ENCODE data around the gene PLA2G4A.

Gene PLA2G4A

DNA sequence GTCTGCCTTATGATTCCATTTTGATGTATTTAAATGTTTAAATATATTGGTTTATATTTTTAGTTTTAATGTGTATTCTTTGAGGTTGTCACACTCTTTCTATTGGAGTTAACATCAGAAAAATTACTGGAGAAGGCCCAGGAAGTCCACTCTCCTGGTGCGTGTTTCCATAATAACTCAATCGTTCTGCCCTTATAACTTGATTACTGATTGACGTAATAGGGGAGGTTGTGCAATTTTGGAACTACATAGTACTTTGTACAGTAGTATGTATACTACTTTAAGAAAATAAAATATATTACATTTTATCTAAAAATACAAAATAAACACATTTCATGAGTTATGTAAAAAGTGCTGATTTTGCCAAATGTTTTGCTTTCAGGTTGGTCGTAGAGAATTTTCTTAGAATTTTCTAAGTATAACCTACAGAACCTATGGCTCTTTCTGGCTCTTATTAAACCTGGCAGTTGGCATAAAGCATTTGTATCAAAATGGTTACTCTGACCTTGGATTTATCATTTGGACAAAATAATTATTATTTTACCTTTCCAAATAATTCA is 5.7 kb downstream of the PLA2G4A start:
- no peak for DNase-seq

- no peak for DNase-seq
These were observed 6.7 kb downstream of the PLA2G4A start for GRCh38 chr1:186835448-186835847.

- DNase-seq: no peak
These were observed 9.1 kb downstream of the PLA2G4A start for GRCh38 chr1:186837806-186838205.

DNA sequence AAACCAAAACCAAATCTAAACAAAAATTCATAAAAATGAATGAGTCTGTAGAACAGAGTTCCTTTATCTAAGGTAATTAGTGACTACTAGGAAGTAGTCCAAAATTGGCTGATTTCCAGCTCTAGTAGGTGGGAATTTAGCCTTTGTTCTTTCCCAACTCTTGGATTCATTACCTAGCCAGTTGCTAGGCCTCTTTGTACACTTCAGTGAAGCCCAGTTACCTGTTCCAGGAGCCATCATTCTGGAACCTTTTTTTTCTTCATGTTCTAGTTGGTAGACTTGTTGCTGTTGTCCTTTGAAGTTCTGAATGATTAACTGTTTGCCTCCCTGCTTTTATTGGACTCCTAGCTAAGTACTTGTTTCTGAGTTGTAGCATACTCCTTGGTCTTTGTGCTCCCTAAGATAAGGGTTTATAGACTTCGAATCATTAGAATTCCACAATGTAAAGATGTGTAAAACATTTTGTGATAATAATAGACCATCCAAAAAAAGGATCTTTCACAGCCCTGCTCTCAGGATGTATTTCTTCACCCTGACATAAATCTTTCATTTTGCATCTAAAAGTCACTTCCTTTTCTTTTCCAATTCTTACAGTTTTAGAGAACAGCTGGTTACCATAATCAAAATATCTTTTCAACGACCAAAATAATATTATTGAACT is 9.8 kb downstream of the PLA2G4A start:
- no peak for DNase-seq

DNA sequence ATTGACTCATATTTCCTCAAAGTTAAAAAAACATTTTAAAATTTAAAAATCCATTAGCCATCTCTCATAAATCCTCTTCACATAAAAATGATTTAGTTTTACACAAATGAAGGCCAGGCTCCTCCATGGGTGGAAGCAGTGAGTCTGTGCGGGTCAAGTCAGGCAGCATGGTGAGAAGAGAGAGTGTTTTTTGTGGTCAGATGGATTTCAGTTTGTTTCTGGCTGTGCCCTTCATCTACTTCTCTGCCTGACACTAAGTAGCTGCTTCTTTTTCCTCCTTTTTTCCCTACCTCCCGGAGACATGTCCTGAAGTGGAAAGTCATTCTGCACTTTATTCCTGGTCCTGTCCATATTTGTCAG is 10.3 kb downstream of the PLA2G4A start:
- no peak for DNase-seq

DNA sequence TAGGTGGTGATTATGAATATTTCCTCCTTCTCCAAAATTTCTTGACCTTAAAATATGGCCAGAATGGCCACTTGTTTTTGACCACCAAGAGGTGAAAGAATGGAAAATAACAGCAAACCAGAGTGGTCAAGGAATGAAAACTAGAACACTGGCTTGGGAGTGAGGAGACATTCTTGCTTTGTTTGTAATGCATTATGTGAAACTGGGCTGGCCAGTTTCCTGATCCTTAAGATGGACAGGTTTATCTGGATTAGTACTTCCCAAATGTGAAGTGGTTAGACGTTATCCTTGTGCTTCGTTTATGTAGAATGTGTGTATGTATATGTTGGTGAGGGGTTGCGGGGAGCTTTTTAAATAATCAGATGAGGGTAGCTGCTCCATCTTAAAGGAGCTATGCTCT is 12.8 kb downstream of the PLA2G4A start:
- DNase-seq: no peak

GRCh38 chr1:186842547-186842946 is 13.8 kb downstream of the PLA2G4A start:
- DNase-seq: no peak

- no peak for DNase-seq
These were observed 14.5 kb downstream of the PLA2G4A start for GRCh38 chr1:186843226-186843625.

GRCh38 chr1:186843931-186844330 is 15.2 kb downstream of the PLA2G4A start:
- DNase-seq: no peak

DNA sequence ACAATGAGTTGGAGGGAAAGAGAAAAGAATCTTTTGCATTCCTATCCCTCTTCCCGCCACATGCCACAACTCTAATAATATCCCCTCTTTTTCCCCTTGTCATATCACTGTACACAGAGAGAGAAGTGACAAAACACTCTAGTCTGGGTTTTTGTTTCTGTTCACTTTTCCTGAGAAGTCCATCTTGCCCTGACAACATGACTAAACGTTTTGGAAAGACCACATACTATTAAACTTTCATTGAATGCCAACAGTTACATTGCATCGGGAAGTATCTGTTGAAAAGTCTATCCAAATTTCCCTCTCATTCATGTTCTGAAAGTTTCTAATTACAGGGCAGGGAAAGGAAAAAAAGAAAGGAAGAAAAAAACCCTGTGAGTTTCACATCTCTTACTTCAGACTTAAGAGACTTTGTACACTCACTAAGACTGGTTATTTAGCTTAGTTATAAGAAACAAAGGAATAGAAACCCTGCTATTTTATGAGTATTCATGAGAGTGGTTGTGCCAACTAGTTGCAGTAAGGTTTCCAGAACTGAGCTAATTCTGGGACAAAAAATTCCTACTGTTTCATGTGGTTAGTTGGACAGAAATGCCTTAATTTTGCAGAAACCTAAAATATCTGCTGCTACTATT is 16.9 kb downstream of the PLA2G4A start:
- DNase-seq: no peak

DNA sequence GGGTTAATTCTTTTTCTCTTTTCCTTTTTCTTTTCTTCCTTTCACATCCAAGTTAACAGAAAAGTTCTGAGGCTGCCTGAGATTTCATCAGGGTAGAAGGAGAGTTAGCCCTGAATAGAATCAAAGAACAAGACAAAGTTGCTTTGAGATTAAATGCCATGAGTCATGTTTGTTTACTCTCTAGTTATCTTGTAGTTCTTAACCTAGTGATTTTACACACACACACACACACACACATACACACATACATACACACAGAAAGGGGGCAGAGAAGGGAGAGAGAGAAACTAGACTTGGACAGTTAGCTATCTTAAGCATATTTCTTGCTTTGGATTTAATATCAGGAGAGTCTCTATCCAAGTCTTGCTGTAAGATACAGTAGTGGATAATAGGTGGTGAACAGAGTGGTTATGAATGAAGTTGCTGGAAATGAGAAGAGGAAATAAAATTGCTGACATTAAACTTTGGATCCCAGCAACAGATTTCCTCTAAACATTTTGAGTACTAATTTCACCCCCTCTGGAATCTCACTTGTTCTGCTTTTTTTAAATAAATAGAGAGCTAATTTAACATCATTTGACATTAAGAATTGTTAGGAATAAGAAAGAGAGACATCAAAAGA is 19.9 kb downstream of the PLA2G4A start:
- DNase-seq: no peak

- DNase-seq: no peak
These were observed 20.5 kb downstream of the PLA2G4A start for GRCh38 chr1:186849271-186849671.

DNA sequence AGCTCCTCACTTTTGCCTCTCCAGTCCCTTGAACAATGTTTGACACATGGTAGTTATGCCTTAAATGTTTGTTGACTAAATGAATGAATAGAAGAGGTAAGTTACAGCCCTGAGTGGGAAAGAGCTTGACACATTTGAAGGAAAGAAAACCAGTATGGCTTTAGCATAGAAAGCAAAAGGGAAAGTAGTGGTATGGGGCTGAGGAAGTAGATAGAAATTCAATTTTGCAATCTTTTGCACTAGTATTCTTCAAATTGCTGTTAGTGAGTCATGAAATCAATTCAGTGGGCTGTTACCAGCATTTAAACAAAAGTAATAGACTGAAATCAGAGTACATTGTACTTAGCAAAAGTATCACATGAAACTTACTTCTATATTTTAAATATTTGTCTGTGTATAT is 21.1 kb downstream of the PLA2G4A start:
- no peak for DNase-seq

DNA sequence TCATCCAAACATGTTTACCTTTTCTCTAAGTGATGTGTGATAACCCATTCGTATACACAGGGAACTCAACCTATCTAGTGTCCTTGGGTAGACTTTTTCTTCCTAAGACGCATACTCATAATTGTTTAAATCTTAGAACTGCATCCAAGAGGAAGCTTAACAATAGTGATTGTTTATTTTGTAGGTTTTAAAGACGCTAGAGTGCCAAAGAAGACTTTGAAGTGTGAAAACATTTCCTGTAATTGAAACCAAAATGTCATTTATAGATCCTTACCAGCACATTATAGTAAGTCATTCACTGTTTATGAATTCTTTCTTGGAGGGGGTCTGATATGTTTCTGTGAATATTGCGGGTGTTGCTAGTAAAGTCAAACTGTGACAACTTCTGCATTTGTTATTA is 25.4 kb downstream of the PLA2G4A start:
- no peak for DNase-seq

GRCh38 chr1:186858923-186859322 is 30.2 kb downstream of the PLA2G4A start:
- DNase-seq: no peak

GRCh38 chr1:186859995-186860394 is 31.2 kb downstream of the PLA2G4A start:
- no peak for DNase-seq

- no peak for DNase-seq
These were observed 35.5 kb downstream of the PLA2G4A start for GRCh38 chr1:186864296-186864695.

DNA sequence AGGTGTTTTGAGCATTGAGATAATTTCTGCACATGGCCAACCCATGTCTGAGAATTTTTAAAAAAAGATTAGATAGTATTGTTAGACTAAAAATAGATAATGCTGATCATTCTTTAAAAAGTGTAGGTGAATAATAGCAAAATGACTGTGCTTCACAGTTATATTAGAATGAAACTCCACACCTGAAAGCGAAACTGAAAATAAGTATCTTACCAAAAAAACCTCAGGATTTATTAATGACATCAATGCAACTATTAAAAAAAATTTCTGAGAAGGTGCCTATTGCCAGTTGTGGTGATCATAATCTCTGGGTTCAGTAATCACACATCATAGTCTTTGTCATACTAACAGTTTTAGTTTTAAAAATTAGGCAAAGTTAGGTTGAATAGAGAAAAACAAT is 36.5 kb downstream of the PLA2G4A start:
- no peak for DNase-seq

GRCh38 chr1:186865857-186866256 is 37.1 kb downstream of the PLA2G4A start:
- DNase-seq: no peak

DNA sequence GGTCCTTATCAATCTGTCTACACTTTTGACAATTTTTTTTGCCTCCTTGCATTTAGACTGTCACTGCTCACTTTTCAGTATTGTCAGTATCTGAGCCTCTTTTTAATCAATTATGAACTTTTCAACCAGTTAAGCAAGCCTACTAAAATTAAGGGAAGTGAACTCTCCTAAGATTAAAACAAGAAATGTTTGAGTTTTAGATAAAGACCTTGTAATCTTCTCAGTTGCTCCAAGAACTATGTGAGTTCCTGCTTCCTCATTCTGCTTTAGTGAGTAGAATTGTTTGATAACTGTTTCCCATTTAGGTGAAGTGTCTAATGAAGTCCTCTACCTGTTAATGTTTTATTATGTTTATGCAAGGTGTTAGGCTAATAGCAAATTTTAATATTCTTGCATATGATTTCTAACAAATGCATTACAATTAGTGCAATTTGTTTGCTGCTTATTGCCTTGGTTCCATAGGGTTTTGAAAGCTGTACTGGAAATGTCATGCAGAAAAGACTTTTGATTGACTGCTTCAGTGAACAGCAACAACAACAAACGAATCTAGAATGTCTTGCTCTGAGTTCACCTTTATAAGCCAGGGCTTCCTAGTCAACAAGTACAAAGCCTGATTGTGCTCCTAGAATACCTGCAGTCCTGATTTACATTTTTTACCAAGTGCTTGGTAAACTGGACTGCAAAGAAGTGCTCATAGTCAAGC is 40.9 kb downstream of the PLA2G4A start:
- no peak for DNase-seq

- no peak for DNase-seq
These were observed 43.0 kb downstream of the PLA2G4A start for GRCh38 chr1:186871784-186872183.

DNA sequence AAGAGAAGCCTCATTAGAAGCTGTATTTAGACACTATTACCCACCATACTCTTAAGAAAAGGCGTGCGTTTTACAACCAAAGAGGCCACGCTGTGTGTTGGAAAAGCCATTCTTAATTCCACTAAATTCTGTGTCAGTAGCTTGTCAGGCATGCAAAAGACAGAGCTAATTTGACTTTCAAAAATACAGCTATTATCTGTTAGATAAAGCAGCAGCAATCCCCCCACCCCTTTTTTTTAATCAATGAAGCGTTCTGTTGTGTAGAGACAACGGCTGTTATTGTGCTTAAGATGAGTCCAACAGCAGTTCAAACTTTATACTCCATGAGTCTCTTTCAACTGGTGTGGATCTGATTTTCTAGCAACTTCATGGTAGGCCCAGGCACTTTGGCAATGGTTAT is 43.5 kb downstream of the PLA2G4A start:
- DNase-seq: no peak

GRCh38 chr1:186873687-186874086 is 44.9 kb downstream of the PLA2G4A start:
- DNase-seq: no peak
